Testis (tissue), 3 donors: ENCODE data around the gene MID1. TPM values are rescaled to one million over a fixed set of nuclear protein-coding genes. Genes with fewer than 3 reads are reported as not detected.
A peak's percentile ranks its signal among the peaks of the same experiment; 100 is the strongest.

Source experiments
- DNase-seq: peaks from one replicate; pipeline ENCODE4 v3.0.0-alpha.2; 2019
- H3K27ac ChIP-seq, 2 donors: fragments of 200-600 bp; sonication (generic); one replicate each; pipeline ENCODE4 v1.5.1; 2019
- H3K27me3 ChIP-seq: fragments of 200-600 bp; sonication (generic); one replicate; pipeline ENCODE4 v1.5.1; 2019
- H3K36me3 ChIP-seq: fragments of 200-600 bp; sonication (generic); one replicate; pipeline ENCODE4 v1.5.1; 2017; ENCODE audit warnings: low read depth; ENCODE audit errors: missing control alignments
- H3K4me1 ChIP-seq: fragments of 200-600 bp; sonication (generic); one replicate; pipeline ENCODE4 v1.5.1; 2019
- H3K4me3 ChIP-seq, 2 donors: fragments of 200-600 bp; sonication (generic); one replicate each; pipeline ENCODE4 v1.5.1; 2017 to 2019
- H3K9me3 ChIP-seq: fragments of 200-600 bp; sonication (generic); one replicate; pipeline ENCODE4 v1.5.1; 2017
- POLR2A ChIP-seq: fragments of 450-650 bp; IDR thresholded peaks from one replicate; pipeline ENCODE4 v1.6.1; 2017; ENCODE audit warnings: antibody characterized with exemption, mild to moderate bottlenecking, moderate library complexity
- WGBS, 2 donors: methylation state at CpG; one replicate each; pipeline ENCODE4 v1.1.5; 2018; 5-methylcytosine and 5-hydroxymethylcytosine counted together
- intact Hi-C: fragments of 100-400 bp; cut with DNase I; formaldehyde crosslinking; loops from one replicate; pipeline ENCODE4 v1.15.1; 2023; ENCODE audit warnings: low total_unique reads
- polyA plus RNA-seq: library from polyadenylated mRNA; stranded (reverse); fragments of 350-450 nt; fragmentation: Illumina TruSeq; extraction: RNeasy Lipid Tissue Mini Kit (QIAGEN cat#74804); gene quantifications from one replicate; pipeline ENCODE4 v1.2.3, GENCODE V29; 2014; ENCODE audit warnings: low read depth, low replicate concordance; ENCODE audit not compliant: insufficient read depth
- total RNA-seq, 2 donors: library from RNA; depleted of rRNA; stranded (reverse); fragments of >200 nt; gene quantifications; one replicate each; pipeline ENCODE4 v1.2.3, GENCODE V29; 2016
- TF ChIP-seq, protein P1 (sequence below), 3 experiments: fragments of 450-650 bp in 2 of 3; fragments of 200-600 bp in 1 of 3; sonication (generic) in 1 of 3; IDR thresholded peaks; one replicate each; pipeline ENCODE4 v1.5.1; 2016 to 2019; ENCODE audit warnings: antibody characterized with exemption in 3 of 3, mild to moderate bottlenecking in 2 of 3, moderate library complexity in 1 of 3

MID1 gene
- total and polyA plus RNA-seq, 3 donors from 2014 or later = 10.3 to 34.6 (median 18.3) TPM

DNA sequence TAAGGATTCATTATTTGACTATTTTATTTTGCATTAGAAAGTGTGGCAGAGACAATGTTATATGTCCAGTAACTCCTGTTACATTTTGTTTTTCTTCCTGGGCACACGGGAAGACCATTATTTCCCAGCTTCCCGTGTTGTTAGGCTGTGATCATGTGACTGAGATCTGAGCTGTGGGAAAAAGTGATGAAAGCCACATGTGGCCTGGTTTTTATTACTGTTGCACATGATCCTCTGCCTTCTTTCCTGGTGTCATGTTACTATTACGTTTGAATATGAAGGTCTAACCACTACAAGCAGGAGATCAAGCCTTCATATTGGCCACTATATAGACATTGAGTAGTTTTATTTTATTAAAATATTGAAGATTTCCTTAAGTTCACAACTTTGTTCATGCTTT lies 28.2 kb upstream of the MID1 start:
- TF ChIP-seq, protein P1, sequence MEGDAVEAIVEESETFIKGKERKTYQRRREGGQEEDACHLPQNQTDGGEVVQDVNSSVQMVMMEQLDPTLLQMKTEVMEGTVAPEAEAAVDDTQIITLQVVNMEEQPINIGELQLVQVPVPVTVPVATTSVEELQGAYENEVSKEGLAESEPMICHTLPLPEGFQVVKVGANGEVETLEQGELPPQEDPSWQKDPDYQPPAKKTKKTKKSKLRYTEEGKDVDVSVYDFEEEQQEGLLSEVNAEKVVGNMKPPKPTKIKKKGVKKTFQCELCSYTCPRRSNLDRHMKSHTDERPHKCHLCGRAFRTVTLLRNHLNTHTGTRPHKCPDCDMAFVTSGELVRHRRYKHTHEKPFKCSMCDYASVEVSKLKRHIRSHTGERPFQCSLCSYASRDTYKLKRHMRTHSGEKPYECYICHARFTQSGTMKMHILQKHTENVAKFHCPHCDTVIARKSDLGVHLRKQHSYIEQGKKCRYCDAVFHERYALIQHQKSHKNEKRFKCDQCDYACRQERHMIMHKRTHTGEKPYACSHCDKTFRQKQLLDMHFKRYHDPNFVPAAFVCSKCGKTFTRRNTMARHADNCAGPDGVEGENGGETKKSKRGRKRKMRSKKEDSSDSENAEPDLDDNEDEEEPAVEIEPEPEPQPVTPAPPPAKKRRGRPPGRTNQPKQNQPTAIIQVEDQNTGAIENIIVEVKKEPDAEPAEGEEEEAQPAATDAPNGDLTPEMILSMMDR (IDR thresholded peaks at IDR 0.05) = no peak
- TF ChIP-seq POLR2A = no peak
- WGBS, 2 donors = 31 to 54% methylated on average over 3 of the region's 3 CpGs
- Histone ChIP-seq H3K36me3 (no peaks in the 10 kb centered on the region), H3K4me1 (no peaks in the 10 kb centered on the region), H3K27ac (no peak overlapping the region), H3K9me3 (no peaks in the 10 kb centered on the region), H3K4me3 (no peak overlapping the region), H3K27me3 (no peaks in the 10 kb centered on the region)
- no peak for DNase-seq
- intact Hi-C loops = no loop called here

DNA sequence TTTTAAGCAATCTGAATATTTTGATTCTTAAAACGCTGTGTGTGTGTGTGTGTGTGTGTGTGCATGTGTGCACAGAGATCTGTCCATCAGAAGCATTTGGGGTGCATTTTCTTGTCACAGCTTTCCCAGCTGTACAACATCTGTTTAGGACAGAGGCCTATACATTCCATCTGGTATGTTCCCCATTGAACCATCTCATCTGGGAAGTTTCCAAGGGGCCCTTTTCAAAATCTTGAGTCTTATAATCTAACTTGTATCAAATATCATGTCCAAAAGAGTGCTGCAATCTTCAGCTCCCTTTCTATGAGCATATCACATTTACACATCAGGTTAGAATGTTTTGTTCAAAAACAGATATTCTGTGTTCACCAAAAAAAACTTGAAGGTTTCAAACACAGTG lies 16.5 kb upstream of the MID1 start:
- H3K9me3 ChIP-seq = no peaks in the 10 kb centered on the region
- TF ChIP-seq POLR2A = no peak
- TF ChIP-seq, protein P1 (IDR thresholded peaks at IDR 0.05) = no peak
- 44 to 64% methylated on average over 1 of the region's 1 CpG for WGBS, 2 donors
- no peaks in the 10 kb centered on the region for H3K27me3 ChIP-seq
- no peaks in the 10 kb centered on the region for H3K4me1 ChIP-seq
- H3K36me3 ChIP-seq = no peaks in the 10 kb centered on the region
- no peak for DNase-seq
- no peak overlapping the region for H3K4me3 ChIP-seq
- H3K27ac ChIP-seq = no peak overlapping the region
- intact Hi-C loops = no loop called here

DNA sequence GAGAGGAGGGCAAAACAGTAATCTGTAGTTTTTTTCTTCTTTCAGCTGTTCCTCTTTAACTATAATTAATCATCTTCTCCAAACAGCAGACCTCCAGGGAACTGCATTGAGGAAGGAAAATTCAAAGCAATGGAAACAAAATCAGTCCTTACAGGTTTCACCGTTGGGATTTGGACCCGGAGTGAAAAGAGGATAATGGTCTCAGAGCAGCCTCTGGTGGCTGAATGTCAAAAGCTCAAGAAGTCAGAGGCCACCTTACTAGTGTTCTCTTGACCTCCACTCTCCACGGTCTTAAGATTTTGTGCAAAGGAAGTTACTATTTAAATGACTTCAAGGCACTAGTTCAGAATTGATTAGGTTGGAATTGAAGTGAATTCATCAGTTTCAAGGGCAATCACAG lies 16.0 kb upstream of the MID1 start:
- no peak overlapping the region for H3K27ac ChIP-seq
- H3K9me3 ChIP-seq = no peaks in the 10 kb centered on the region

DNA sequence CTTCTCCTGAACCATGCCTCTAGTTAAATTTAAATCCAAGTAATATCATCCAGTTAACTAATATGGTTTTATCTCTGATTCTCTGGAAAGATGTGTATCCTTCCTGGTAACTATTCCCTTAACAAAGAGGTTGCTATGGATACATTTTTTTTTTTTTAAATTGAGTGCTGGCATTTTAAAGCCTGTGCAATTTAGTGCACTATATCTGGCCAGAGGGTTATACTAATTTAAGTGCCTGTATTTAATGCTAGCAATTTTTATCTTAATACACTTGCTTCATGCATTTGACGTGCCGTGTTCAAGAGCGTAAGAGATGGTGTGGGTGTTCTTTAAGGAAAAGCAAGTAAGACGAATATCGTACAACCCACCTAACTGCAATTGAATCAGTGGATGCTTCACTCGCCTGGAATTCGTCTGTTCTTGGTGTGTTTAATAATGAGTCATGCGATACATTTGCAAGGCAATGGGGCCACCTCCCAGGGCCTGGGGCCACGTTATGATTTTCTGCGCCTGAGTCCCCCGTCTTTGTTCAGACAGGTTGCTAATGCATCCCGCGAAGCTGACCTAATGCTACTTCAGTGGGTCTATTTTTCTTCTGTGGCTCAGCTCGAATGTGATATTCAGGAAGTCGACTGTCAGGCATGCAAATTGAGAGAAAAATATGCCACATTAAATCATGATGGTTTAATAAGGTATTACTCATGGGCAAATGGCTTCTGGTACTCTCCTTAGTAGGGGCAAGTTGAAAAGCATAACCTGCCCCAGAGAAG lies 14.2 kb upstream of the MID1 start:
- Histone ChIP-seq H3K4me3 (no peak overlapping the region), H3K4me1 (no peaks in the 10 kb centered on the region), H3K27ac (no peak overlapping the region), H3K27me3 (no peaks in the 10 kb centered on the region), H3K36me3 (no peaks in the 10 kb centered on the region), H3K9me3 (no peaks in the 10 kb centered on the region)
- TF ChIP-seq, protein P1 (IDR thresholded peaks at IDR 0.05) = no peak
- no peak for TF ChIP-seq POLR2A
- intact Hi-C loops = no loop called here
- 88 to 91% methylated on average over 8 to 15 of the region's 15 CpGs for WGBS, 2 donors
- DNase-seq = no peak

More for the DNA sequence above, 16.0 kb upstream of the MID1 start:
- DNase-seq = peak; percentile 56
- Histone ChIP-seq H3K36me3 (no peaks in the 10 kb centered on the region), H3K4me3 (no peak overlapping the region), H3K4me1 (no peaks in the 10 kb centered on the region), H3K27me3 (no peaks in the 10 kb centered on the region)
- intact Hi-C loops = no loop called here
- no peak for TF ChIP-seq POLR2A
- TF ChIP-seq, protein P1 (IDR thresholded peaks at IDR 0.05) = peak; percentile 29 to 49 (median 44)
- WGBS, 2 donors = 24 to 33% methylated on average over 3 of the region's 3 CpGs

DNA sequence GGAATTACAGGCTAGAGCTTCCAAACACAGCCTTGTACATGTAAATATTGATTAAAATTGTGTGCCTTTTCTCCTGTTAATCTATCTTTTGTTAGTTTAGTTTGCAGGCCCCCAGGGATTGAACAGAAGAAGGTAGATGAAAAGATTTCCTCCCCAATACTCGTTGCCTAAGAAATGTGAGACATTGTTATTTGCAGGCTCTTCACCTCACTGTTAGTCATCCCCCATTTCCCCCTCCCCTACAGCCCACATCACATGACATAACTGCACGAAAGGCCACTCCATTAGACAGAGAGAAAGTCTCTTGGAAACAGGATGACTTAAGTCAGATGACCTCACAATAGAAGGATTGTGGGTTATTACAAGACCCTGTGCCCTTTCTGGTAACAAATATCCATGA lies 13.3 kb upstream of the MID1 start:
- Histone ChIP-seq H3K27me3 (no peaks in the 10 kb centered on the region), H3K4me3 (no peak overlapping the region), H3K4me1 (no peaks in the 10 kb centered on the region), H3K27ac (no peak overlapping the region), H3K9me3 (no peaks in the 10 kb centered on the region), H3K36me3 (no peaks in the 10 kb centered on the region)
- no peak for DNase-seq
- 4 to 12% methylated on average over 2 of the region's 2 CpGs for WGBS, 2 donors
- intact Hi-C loops = no loop called here
- TF ChIP-seq, protein P1 (IDR thresholded peaks at IDR 0.05) = no peak
- TF ChIP-seq POLR2A = no peak
